GM23338 (cell line): ENCODE results near the gene KRTAP10-5. TPM values are rescaled to one million over a fixed set of nuclear protein-coding genes. Genes with fewer than 3 reads are reported as not detected.
A peak's percentile ranks its signal among the peaks of the same experiment; 100 is the strongest.

Experiments used
- ATAC-seq: fragments of 200-7000 bp; cut with Tn5 transposase; 3 replicates; pipeline ENCODE4 v1.9.1; 2020
- DNase-seq: peaks from one replicate; pipeline ENCODE4 v3.0.0-alpha.2; 2015; ENCODE audit warnings: low spot score
- H2AFZ ChIP-seq: fragments of 200-600 bp; sonication (generic); 2 replicates; pipeline ENCODE4 v1.8.0; 2016; ENCODE audit warnings: antibody characterized with exemption, mild to moderate bottlenecking, moderate library complexity
- H3F3A ChIP-seq: fragments of 200-600 bp; sonication (generic); replicated peaks from 2 replicates; pipeline ENCODE4 v1.8.0; 2017; ENCODE audit warnings: antibody characterized with exemption, mixed run types, low read depth
- H3K27ac ChIP-seq: fragments of 200-600 bp; sonication (generic); 2 replicates; pipeline ENCODE4 v1.6.1; 2016; ENCODE audit warnings: low read depth
- H3K27me3 ChIP-seq: fragments of 200-600 bp; sonication (generic); 2 replicates; pipeline ENCODE4 v1.8.0; 2016; ENCODE audit warnings: mild to moderate bottlenecking, mixed run types, moderate library complexity; ENCODE audit not compliant: insufficient read depth
- H3K36me3 ChIP-seq: fragments of 200-600 bp; sonication (generic); 2 replicates; pipeline ENCODE4 v1.8.0; 2016; ENCODE audit warnings: mild to moderate bottlenecking; ENCODE audit not compliant: insufficient read depth
- H3K4me1 ChIP-seq: fragments of 200-600 bp; sonication (generic); 2 replicates; pipeline ENCODE4 v1.8.0; 2016; ENCODE audit warnings: mild to moderate bottlenecking, moderate library complexity; ENCODE audit not compliant: insufficient read depth
- H3K4me2 ChIP-seq: fragments of 200-600 bp; sonication (generic); 2 replicates; pipeline ENCODE4 v1.7.1; 2017; ENCODE audit warnings: mixed run types
- H3K4me3 ChIP-seq: fragments of 200-600 bp; sonication (generic); 2 replicates; pipeline ENCODE4 v1.6.1; 2016; ENCODE audit warnings: mixed run types
- H3K79me2 ChIP-seq: fragments of 200-600 bp; sonication (generic); replicated peaks from 2 replicates; pipeline ENCODE4 v1.8.0; 2017; ENCODE audit warnings: mild to moderate bottlenecking; ENCODE audit not compliant: insufficient read depth
- H3K9me2 ChIP-seq: fragments of 200-600 bp; sonication (generic); 2 replicates; pipeline ENCODE4 v1.8.0; 2017; ENCODE audit not compliant: insufficient read depth
- H4K20me1 ChIP-seq: fragments of 200-600 bp; sonication (generic); replicated peaks from 2 replicates; pipeline ENCODE4 v1.8.0; 2017; ENCODE audit warnings: mild to moderate bottlenecking; ENCODE audit not compliant: insufficient read depth
- H3K27ac Mint-ChIP-seq: 2 replicates; pipeline ENCODE4 v1.8.0; 2020; ENCODE audit warnings: inconsistent platforms, mild to moderate bottlenecking, moderate library complexity, mixed read lengths
- H3K27me3 Mint-ChIP-seq: 3 replicates; pipeline ENCODE4 v1.8.0; 2022; ENCODE audit warnings: low read depth, mild to moderate bottlenecking, moderate library complexity, mixed read lengths, inconsistent platforms; ENCODE audit not compliant: insufficient read depth, poor library complexity
- H3K36me3 Mint-ChIP-seq: 3 replicates; pipeline ENCODE4 v1.8.0; 2021; ENCODE audit warnings: low read depth, mild to moderate bottlenecking, inconsistent platforms, moderate library complexity, mixed read lengths
- H3K4me1 Mint-ChIP-seq: 3 replicates; pipeline ENCODE4 v1.8.0; 2020; ENCODE audit warnings: mild to moderate bottlenecking, inconsistent platforms, mixed read lengths
- H3K4me3 Mint-ChIP-seq: 3 replicates; pipeline ENCODE4 v1.8.0; 2021; ENCODE audit warnings: moderate library complexity, mild to moderate bottlenecking, inconsistent platforms, mixed read lengths
- H3K9me3 Mint-ChIP-seq: 3 replicates; pipeline ENCODE4 v1.8.0; 2020; ENCODE audit warnings: moderate library complexity, mild to moderate bottlenecking, inconsistent platforms, mixed read lengths
- CREB1 ChIP-seq: fragments of 250-450 bp; sonication (Bioruptor Pico); IDR thresholded peaks from 2 replicates; pipeline ENCODE4 v1.5.0; 2020; ENCODE audit warnings: low read depth, mild to moderate bottlenecking, moderate library complexity
- EZH2 ChIP-seq: fragments of 200-600 bp; sonication (generic); IDR thresholded peaks from one replicate; pipeline ENCODE4 v1.8.0; 2017; ENCODE audit warnings: antibody characterized with exemption, mild to moderate bottlenecking, low read depth; ENCODE audit not compliant: unreplicated experiment
- EZH2phosphoT487 ChIP-seq: fragments of 200-600 bp; sonication (generic); IDR thresholded peaks from one replicate; pipeline ENCODE4 v1.8.1; 2018; ENCODE audit warnings: antibody characterized with exemption; ENCODE audit not compliant: unreplicated experiment
- JUNB ChIP-seq: IDR thresholded peaks from one replicate; pipeline ENCODE4 v1.6.1; 2016; ENCODE audit warnings: antibody characterized with exemption; ENCODE audit not compliant: unreplicated experiment
- NANOG ChIP-seq: IDR thresholded peaks from 2 replicates; pipeline ENCODE4 v1.6.1; 2016; ENCODE audit warnings: antibody characterized with exemption, borderline replicate concordance
- POLR2AphosphoS5 ChIP-seq: IDR thresholded peaks from 2 replicates; pipeline ENCODE4 v1.6.1; 2016; ENCODE audit warnings: antibody characterized with exemption, low read depth
- STAT1 ChIP-seq: IDR thresholded peaks from one replicate; pipeline ENCODE4 v1.6.1; 2016; ENCODE audit warnings: antibody characterized with exemption; ENCODE audit not compliant: unreplicated experiment
- ZNF114 ChIP-seq: fragments of 250-450 bp; sonication (Bioruptor Pico); IDR thresholded peaks from 2 replicates; pipeline ENCODE4 v1.5.0; 2020; ENCODE audit warnings: mild to moderate bottlenecking, moderate library complexity
- ZNF331 ChIP-seq: fragments of 250-450 bp; sonication (Bioruptor Pico); IDR thresholded peaks from 2 replicates; pipeline ENCODE4 v1.5.0; 2020; ENCODE audit warnings: low read depth, mild to moderate bottlenecking, moderate library complexity
- polyA plus RNA-seq: library from polyadenylated mRNA; unstranded; fragments of >200 nt; fragmentation: Nextera tagmentation; extraction: Ambion mirVana; gene quantifications from 2 replicates; pipeline ENCODE4 v1.2.1, GENCODE V29; 2016
- total RNA-seq: library from RNA; depleted of rRNA; stranded (reverse); fragments of >200 nt; shearing (Covaris generic); gene quantifications from 2 replicates; pipeline ENCODE4 v1.2.3, GENCODE V29; 2014
- TF ChIP-seq, protein P1 (sequence below): IDR thresholded peaks from one replicate; pipeline ENCODE4 v1.6.1; 2018; ENCODE audit warnings: antibody characterized with exemption; ENCODE audit not compliant: unreplicated experiment
- TF ChIP-seq, protein P2 (sequence below), 2 experiments: fragments of 200-600 bp in 1 of 2; sonication (generic) in 1 of 2; conservative IDR thresholded peaks; 2 replicates each; pipeline versions ENCODE4 v1.5.1 to v1.6.1; 2016 to 2017; ENCODE audit warnings: antibody characterized with exemption in 2 of 2, low read depth in 2 of 2, mild to moderate bottlenecking in 2 of 2, moderate library complexity in 1 of 2
- TF ChIP-seq, protein P3 (sequence below): IDR thresholded peaks from 2 replicates; pipeline ENCODE4 v1.6.1; 2016; ENCODE audit warnings: antibody characterized with exemption

KRTAP10-5 gene
- total and polyA plus RNA-seq, 2 experiments from 2014 or later = not detected

DNA sequence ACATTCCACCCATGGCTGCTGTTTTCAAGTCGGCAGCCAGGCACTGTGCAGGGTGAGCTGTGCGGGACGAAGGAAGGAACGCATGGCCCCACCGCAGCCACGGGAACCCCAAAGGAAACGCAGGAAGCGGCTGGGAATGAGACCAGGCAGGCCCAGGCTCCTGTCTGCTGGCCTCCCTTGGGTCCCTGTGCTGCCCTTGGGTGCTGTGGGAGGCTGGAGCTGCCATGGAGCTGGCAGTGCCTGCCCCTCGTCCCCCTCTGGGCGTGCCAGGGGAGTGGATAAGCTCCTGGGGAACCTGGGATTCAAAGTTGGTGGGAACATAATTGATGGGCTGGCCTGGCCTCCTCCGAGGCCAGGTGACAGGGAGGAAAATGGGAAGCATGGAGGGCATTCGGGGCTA is 12.1 kb downstream of the KRTAP10-5 start:
- TF ChIP-seq JUNB (no peak), EZH2phosphoT487 (no peak), STAT1 (no peak), ZNF114 (CRISPR knock-in tag) (no peak), EZH2 (no peak), NANOG (no peak), ZNF331 (CRISPR knock-in tag) (no peak), POLR2AphosphoS5 (no peak)
- TF ChIP-seq, protein P1, sequence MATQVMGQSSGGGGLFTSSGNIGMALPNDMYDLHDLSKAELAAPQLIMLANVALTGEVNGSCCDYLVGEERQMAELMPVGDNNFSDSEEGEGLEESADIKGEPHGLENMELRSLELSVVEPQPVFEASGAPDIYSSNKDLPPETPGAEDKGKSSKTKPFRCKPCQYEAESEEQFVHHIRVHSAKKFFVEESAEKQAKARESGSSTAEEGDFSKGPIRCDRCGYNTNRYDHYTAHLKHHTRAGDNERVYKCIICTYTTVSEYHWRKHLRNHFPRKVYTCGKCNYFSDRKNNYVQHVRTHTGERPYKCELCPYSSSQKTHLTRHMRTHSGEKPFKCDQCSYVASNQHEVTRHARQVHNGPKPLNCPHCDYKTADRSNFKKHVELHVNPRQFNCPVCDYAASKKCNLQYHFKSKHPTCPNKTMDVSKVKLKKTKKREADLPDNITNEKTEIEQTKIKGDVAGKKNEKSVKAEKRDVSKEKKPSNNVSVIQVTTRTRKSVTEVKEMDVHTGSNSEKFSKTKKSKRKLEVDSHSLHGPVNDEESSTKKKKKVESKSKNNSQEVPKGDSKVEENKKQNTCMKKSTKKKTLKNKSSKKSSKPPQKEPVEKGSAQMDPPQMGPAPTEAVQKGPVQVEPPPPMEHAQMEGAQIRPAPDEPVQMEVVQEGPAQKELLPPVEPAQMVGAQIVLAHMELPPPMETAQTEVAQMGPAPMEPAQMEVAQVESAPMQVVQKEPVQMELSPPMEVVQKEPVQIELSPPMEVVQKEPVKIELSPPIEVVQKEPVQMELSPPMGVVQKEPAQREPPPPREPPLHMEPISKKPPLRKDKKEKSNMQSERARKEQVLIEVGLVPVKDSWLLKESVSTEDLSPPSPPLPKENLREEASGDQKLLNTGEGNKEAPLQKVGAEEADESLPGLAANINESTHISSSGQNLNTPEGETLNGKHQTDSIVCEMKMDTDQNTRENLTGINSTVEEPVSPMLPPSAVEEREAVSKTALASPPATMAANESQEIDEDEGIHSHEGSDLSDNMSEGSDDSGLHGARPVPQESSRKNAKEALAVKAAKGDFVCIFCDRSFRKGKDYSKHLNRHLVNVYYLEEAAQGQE = no peak
- TF ChIP-seq, protein P2, sequence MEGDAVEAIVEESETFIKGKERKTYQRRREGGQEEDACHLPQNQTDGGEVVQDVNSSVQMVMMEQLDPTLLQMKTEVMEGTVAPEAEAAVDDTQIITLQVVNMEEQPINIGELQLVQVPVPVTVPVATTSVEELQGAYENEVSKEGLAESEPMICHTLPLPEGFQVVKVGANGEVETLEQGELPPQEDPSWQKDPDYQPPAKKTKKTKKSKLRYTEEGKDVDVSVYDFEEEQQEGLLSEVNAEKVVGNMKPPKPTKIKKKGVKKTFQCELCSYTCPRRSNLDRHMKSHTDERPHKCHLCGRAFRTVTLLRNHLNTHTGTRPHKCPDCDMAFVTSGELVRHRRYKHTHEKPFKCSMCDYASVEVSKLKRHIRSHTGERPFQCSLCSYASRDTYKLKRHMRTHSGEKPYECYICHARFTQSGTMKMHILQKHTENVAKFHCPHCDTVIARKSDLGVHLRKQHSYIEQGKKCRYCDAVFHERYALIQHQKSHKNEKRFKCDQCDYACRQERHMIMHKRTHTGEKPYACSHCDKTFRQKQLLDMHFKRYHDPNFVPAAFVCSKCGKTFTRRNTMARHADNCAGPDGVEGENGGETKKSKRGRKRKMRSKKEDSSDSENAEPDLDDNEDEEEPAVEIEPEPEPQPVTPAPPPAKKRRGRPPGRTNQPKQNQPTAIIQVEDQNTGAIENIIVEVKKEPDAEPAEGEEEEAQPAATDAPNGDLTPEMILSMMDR (conservative IDR thresholded peaks at IDR 0.05; ENCODE audit: low read depth in 2 of 2) = no peak
- Histone ChIP-seq H3K9me2 (no peaks in the 10 kb centered on the region), H3K27ac (no peak overlapping the region), H3K79me2 (no peaks in the 10 kb centered on the region), H4K20me1 (no peaks in the 10 kb centered on the region), H3K4me2 (no peak overlapping the region), H3F3A (no peaks in the 10 kb centered on the region), H2AFZ (0 out of 2 replicates have a peak overlapping the region, but pooled peaks have one; percentile 56), H3K36me3 (no peaks in the 10 kb centered on the region), H3K4me1 (no peaks in the 10 kb centered on the region), H3K4me3 (no peak overlapping the region), H3K27me3 (no peaks in the 10 kb centered on the region)
- Mint-ChIP-seq H3K4me3 (no peak overlapping the region), H3K36me3 (peaks cover 4% of the 10 kb centered on the region; the same call in 2 of the 3 replicates), H3K27ac (no peak overlapping the region), H3K4me1 (no peaks in the 10 kb centered on the region; the same call in 2 of the 3 replicates), H3K27me3 (peaks cover 13% of the 10 kb centered on the region), H3K9me3 (peaks cover 25% of the 10 kb centered on the region)
- ATAC-seq (peak; percentile 46; the same call in 2 of the 3 replicates), DNase-seq (no peak)

DNA sequence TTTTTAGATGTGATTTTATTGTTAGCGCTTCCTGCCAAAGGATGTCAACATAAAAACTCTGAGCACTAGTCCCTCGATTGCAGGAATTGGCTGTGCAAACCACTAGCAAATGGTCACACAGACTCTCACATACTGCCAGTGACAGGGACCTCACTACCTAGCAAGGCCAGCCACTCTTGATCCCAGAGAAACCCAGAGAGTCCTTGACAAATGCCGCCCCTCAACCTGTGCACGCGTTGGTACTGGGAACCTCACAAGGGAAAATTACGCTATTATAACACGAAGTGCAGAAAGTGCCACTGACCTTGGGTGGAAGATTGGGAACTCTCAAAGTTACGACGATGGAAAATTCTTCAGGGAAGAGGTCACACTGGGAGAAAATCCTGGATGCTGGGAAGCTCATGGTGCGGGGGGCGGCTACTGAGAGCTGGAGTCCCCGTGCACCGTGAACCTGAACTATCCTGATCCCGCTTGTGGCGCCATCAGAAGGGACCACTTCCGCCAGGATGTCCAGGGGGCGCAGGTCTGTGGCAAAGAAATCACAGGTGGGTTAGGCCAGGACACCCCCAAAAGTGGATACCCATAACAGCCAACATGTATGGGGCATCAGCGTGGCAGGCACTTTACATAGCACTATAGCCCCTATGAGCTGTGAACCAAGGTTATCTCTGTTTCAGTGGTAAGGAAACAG is 12.8 kb downstream of the KRTAP10-5 start:
- ATAC-seq (no peak), DNase-seq (no peak)
- no peaks in the 10 kb centered on the region for H3F3A ChIP-seq
- Mint-ChIP-seq H3K27me3 (peaks cover 10% of the 10 kb centered on the region), H3K9me3 (peaks cover 25% of the 10 kb centered on the region), H3K4me1 (no peaks in the 10 kb centered on the region), H3K4me3 (no peak overlapping the region), H3K27ac (no peak overlapping the region), H3K36me3 (peaks cover 4% of the 10 kb centered on the region; the same call in 2 of the 3 replicates)
- no peaks in the 10 kb centered on the region for H3K27me3 ChIP-seq
- H2AFZ ChIP-seq = peak overlapping the region; percentile 56; the same call in 1 of the 2 replicates
- H3K4me1 ChIP-seq = no peaks in the 10 kb centered on the region
- no peaks in the 10 kb centered on the region for H3K9me2 ChIP-seq
- no peaks in the 10 kb centered on the region for H3K36me3 ChIP-seq
- no peak overlapping the region for H3K4me3 ChIP-seq
- no peak overlapping the region for H3K4me2 ChIP-seq
- no peaks in the 10 kb centered on the region for H3K79me2 ChIP-seq
- H3K27ac ChIP-seq = no peak overlapping the region
- H4K20me1 ChIP-seq = no peaks in the 10 kb centered on the region
- no peak for TF ChIP-seq EZH2phosphoT487
- TF ChIP-seq, protein P3, sequence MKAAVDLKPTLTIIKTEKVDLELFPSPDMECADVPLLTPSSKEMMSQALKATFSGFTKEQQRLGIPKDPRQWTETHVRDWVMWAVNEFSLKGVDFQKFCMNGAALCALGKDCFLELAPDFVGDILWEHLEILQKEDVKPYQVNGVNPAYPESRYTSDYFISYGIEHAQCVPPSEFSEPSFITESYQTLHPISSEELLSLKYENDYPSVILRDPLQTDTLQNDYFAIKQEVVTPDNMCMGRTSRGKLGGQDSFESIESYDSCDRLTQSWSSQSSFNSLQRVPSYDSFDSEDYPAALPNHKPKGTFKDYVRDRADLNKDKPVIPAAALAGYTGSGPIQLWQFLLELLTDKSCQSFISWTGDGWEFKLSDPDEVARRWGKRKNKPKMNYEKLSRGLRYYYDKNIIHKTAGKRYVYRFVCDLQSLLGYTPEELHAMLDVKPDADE = no peak
- TF ChIP-seq, protein P2 (conservative IDR thresholded peaks at IDR 0.05; ENCODE audit: low read depth in 2 of 2) = no peak
- no peak for TF ChIP-seq ZNF114 (CRISPR knock-in tag)
- TF ChIP-seq CREB1 (CRISPR knock-in tag) = no peak
- no peak for TF ChIP-seq ZNF331 (CRISPR knock-in tag)
- no peak for TF ChIP-seq JUNB
